HG02981 (cell line): ENCODE data around the gene NCOA3.
"Not testable (repeated sequence)": the region's sequence is repeated elsewhere in the genome, so short reads cannot be mapped to it uniquely, and the experiment has no call there.

Experiments
- ATAC-seq: cut with Tn5 transposase; IDR thresholded peaks from one replicate; pipeline ENCODE4 v1.9.1; 2021; ENCODE audit warnings: mild to moderate bottlenecking, moderate library complexity; ENCODE audit not compliant: unreplicated experiment

NCOA3 gene

DNA sequence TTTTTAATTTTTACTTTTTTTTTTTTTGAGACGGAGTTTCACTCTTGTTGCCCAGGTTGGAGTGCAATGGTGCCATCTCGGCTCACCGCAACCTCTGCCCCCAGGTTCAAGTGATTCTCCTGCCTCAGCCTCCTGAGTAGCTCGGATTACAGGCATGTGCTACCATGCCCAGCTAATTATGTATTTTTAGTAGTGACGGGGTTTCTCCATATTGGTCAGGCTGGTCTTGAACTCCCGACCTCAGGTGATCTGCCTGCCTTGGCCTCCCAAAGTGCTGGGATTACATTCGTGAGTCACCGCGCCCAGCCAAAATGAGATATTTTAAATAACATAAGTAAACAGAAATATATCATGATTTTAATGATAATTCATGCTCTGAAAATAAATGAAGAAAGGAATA, 1.6 kb upstream of the NCOA3 start:
- not testable (repeated sequence) for ATAC-seq

DNA sequence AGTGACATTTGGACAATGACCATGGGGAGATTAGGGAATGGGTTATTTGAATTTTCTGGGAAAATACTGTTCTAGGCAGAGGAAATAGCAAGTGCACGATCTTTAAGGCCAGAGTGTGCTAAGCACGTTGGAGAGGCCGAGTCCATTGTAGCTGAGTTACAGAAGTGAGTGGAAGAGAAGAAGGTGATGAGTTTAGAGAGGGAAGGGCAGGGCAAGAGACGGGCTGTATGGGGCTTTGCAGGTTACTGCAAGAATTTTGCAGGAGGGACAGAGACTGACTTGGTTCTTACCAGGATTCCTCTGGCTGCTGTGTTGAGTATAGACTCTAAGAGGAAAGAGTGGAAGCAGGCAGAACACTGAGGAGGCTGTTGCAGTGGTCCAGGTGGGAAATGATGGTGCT, 1.1 kb upstream of the NCOA3 start:
- ATAC-seq, result no peak

DNA sequence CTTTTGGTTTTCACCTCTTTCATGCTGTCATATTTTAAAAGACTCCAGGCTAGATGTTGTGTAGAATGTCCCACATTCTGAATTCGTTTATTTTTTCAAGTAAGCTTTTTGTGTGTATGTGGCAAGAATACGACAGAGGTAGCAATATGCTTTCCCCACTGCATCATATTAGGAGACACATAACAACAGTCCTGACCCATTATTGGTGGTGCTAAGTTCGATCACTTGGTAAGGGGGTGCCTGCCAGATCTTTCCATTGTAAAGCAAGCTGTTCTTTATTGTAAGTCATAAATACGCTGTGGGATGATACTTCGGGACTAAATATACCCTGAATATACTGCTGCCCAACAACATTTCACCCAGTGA, 588 bp upstream of the NCOA3 start:
- peak; percentile 10 for ATAC-seq

DNA sequence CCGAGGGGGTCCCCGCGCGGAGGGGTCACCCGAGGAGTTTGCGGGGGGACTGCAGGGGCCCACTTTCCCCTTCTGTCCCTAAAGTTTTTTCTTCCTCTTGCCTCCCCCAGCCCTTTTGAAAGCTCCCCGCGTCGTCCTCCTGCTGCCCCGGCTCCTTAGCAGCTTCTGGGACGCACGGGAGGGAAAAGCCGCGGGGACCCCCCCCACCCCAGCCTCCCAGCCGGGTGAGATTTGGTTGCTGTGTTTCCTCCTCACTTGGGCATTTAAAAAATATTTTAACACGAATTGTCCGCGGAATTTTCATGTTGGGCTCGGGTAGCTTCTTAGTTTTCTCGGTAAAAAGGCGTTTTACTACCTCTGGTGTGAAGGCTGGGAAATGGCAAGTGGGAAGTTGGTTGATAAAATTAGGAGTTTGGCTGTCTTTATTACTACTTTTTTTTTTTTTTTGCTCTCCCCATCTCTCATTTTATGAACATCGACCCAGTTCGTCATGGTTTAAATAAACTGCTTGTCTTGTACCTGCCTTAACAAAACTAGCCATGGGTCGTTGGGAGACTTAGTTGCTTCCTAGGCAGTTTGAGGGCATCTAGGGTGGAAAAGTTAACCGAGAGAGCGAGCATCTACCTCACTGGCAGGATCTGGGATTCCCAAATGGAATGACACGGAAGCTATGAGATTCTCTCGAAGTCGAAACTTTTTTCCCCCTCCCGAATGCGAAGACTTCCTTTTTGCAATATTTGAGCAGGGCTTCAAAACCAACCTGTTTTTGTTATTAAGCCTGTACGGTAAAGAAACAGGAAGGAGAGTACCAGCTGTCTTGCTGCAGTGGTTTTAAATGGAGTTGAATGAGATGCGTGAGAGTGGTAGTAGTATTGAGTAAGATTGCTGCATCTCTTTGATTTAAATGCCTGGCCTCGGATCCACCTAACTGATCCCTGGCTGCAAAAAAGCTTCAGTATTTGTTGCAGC, 868 bp downstream of the NCOA3 start:
- peak; percentile 2 for ATAC-seq

DNA sequence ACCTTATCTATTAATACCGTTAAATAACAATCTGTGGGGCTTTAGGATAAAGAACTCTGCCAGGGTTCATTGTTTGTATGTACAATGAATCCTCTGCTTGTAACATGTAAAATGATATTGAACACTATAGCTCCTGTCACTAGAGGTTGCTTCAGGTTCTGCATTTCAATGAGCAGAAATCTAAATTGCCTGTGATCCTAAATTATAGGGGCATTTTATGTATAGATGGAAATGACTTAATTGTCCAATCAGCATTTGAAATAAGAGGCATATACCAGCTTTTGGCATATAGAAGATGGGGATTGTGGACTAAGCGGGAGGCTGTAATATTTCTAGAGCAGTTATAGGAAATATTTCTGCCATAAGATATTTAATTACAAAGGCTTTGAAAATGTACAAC, 2.0 kb downstream of the NCOA3 start:
- ATAC-seq, result no peak

GRCh38 chr20:47506335-47506734, 4.6 kb downstream of the NCOA3 start:
- ATAC-seq, result no peak

- no peak for ATAC-seq
Observed at GRCh38 chr20:47506850-47507249, 5.2 kb downstream of the NCOA3 start.

DNA sequence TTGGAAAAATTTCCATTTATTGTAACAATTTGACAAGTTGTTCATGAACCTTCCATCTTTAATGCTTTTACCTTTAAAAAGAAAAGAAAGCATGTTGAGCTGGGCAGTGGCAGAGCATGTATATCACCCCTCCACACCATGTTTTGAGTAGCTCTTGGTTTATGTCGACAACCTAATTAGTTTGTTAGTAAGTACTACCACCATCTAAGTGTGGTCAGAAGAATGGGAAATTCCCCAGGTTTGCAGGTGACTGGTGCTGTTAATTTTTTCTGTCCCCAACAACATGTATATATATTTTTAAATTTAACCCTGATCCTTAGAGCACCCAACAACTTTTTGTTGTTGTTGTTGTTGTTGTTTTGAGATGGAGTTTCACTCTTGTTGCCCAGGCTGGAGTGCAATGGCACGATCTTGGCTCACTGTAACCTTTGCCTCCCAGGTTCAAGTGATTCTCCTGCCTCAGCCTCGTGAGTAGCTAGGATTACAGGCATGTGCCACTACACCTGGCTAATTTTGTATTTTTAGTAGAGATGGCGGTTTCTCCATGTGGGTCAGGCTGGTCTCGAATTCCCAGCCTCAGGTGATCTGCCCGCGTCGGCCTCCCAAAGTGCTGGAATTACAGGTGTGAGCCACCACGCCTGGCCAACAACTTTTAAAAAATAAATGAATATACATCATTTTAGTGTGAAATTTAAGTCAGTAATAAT, 5.7 kb downstream of the NCOA3 start:
- ATAC-seq, result not testable (repeated sequence)

- ATAC-seq, result no peak
Observed at GRCh38 chr20:47508278-47508677, 6.6 kb downstream of the NCOA3 start.

- ATAC-seq, result no peak
Observed at GRCh38 chr20:47509104-47509661, 7.5 kb downstream of the NCOA3 start.

DNA sequence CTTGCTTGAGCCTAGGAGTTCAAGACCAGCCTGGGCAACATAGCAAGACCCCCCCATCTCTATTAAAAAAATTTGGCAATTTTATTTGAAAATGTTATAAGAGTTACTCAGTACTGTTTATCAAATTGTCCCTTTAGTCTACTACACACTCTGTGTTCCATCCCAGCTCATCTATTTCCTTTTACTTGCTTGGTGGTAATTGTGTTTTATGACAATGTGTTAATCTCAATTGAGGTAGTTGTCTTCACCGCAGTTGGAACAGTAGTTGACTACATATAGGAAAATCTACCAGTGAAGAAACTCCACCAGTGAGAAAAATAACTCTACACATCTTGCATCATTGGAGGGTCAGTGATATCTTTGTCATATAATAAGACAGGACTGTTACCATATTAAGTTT, 8.0 kb downstream of the NCOA3 start:
- no peak for ATAC-seq

- ATAC-seq, result no peak
Observed at GRCh38 chr20:47515843-47516242, 14.2 kb downstream of the NCOA3 start.

DNA sequence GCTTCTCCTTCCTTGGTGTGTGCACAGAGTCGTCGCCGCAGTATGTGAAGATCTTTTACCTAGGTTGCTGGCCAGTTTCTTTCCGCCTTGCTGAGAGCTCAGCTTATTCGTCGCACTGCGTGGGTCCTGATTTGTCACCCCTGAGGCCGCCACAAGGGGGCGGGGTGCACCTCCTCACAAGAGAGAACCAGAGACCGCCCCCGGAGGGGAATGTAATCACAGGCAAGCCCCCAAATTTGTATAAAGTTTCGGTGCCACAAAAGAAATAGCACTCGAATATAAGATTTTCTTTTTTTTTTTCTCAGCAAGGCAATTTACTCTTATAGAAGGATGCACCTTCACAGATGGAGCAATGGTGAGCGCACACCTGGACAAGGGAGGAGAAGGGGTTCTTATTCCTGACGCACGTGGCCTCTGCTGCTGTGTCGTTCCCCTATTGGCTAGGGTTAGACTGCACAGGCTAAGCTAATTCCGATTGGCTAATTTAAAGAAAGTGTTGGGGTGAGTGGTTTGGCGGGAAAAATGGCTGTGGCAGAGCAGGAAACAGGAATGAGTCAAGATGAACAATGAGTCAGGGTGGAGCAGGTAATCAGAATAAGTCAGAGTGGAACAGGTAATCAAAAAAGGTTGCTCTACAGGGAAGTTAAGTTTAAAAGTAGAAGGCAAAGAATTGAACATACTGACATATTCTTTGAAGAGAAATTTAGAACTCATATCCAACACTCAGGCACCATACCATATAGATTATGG, 19.5 kb downstream of the NCOA3 start:
- ATAC-seq, result no peak

- no peak for ATAC-seq
Observed at GRCh38 chr20:47524015-47524784, 22.5 kb downstream of the NCOA3 start.

- ATAC-seq, result no peak
Observed at GRCh38 chr20:47527004-47527800, 25.5 kb downstream of the NCOA3 start.

DNA sequence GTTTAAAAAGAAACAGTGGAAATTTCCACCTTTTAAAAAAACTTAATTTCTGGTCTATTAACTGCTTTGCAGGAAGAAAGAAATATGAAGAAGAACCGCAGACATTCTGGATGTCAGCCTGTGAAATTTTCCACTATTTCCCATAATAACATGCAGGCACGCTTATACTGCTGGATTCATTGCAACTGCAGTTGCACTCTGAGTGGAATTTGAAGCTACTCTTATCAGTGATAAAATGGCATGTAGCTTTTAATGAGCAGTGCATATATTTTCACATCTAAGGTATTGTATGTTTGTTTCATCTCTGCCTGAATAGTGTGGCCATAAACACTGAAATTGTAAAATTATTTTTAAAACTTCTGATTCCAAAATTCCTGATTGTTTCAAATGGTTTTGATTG, 28.2 kb downstream of the NCOA3 start:
- ATAC-seq, result no peak

- no peak for ATAC-seq
Observed at GRCh38 chr20:47531458-47531857, 29.8 kb downstream of the NCOA3 start.

GRCh38 chr20:47532002-47532401, 30.3 kb downstream of the NCOA3 start:
- no peak for ATAC-seq

GRCh38 chr20:47533518-47534062, 31.9 kb downstream of the NCOA3 start:
- no peak for ATAC-seq
